Mesenchymal stem cell (in vitro differentiated cells and primary cell): ENCODE results near the gene SH3BGRL2.

Source experiments
- DNase-seq: peaks from one replicate; pipeline ENCODE4 v3.0.0-alpha.2; 2013
- H2AFZ ChIP-seq: one replicate; pipeline ENCODE4 v1.6.1; 2013; ENCODE audit warnings: low read depth, mild to moderate bottlenecking, control low read depth, inconsistent platforms, low read length, moderate library complexity
- H2AK5ac ChIP-seq: 2 replicates; pipeline ENCODE4 v1.6.1; 2013; ENCODE audit warnings: low read length, moderate library complexity, mild to moderate bottlenecking, inconsistent platforms; ENCODE audit not compliant: severe bottlenecking
- H2BK120ac ChIP-seq: one replicate; pipeline ENCODE4 v1.6.1; 2013; ENCODE audit warnings: low read depth, mild to moderate bottlenecking, inconsistent platforms, low read length, moderate library complexity
- H2BK12ac ChIP-seq, 2 experiments: one replicate each; pipeline ENCODE4 v1.6.1; 2013; ENCODE audit warnings: inconsistent platforms in 2 of 2, low read length in 2 of 2, mild to moderate bottlenecking in 2 of 2, moderate library complexity in 2 of 2, control low read depth in 1 of 2
- H2BK15ac ChIP-seq: one replicate; pipeline ENCODE4 v1.6.1; 2013; ENCODE audit warnings: mild to moderate bottlenecking, low read depth, inconsistent platforms; ENCODE audit not compliant: poor library complexity, severe bottlenecking
- H2BK5ac ChIP-seq: 2 replicates; pipeline ENCODE4 v1.6.1; 2013; ENCODE audit warnings: low read depth, mild to moderate bottlenecking, low read length, control low read depth, inconsistent platforms; ENCODE audit not compliant: poor library complexity, severe bottlenecking
- H3K14ac ChIP-seq, 2 experiments: one replicate each; pipeline ENCODE4 v1.6.1; 2013; ENCODE audit warnings: inconsistent platforms in 2 of 2, low read length in 2 of 2, control low read depth in 1 of 2, mild to moderate bottlenecking in 1 of 2, moderate library complexity in 1 of 2
- H3K18ac ChIP-seq, 2 experiments: one replicate each; pipeline ENCODE4 v1.6.1; 2013; ENCODE audit warnings: inconsistent platforms in 2 of 2, low read length in 2 of 2, control low read depth in 1 of 2, low read depth in 1 of 2, mild to moderate bottlenecking in 1 of 2
- H3K23ac ChIP-seq, 2 experiments: one replicate each; pipeline ENCODE4 v1.6.1; 2013; ENCODE audit warnings: inconsistent platforms in 2 of 2, low read length in 2 of 2, mild to moderate bottlenecking in 2 of 2, moderate library complexity in 2 of 2, control low read depth in 1 of 2
- H3K27ac ChIP-seq: 2 replicates; pipeline ENCODE4 v1.5.1; 2013; ENCODE audit warnings: mild to moderate bottlenecking, moderate library complexity, low read length, control low read depth, inconsistent platforms; ENCODE audit not compliant: poor library complexity, severe bottlenecking
- H3K27me3 ChIP-seq, 2 experiments: 2 replicates each; pipeline versions ENCODE4 v1.6.1 to v1.7.0; 2013; ENCODE audit warnings: low read length in 2 of 2, mild to moderate bottlenecking in 2 of 2, moderate library complexity in 2 of 2, control low read depth in 1 of 2, inconsistent platforms in 1 of 2; ENCODE audit not compliant: control insufficient read depth in 1 of 2, insufficient read depth in 1 of 2
- H3K36me3 ChIP-seq, 2 experiments: 2 replicates each; pipeline versions ENCODE4 v1.6.1 to v1.7.0; 2013; ENCODE audit warnings: low read length in 2 of 2, control low read depth in 1 of 2, inconsistent platforms in 1 of 2, low read depth in 1 of 2, mild to moderate bottlenecking in 1 of 2; ENCODE audit not compliant: insufficient read depth in 2 of 2, control insufficient read depth in 1 of 2
- H3K4ac ChIP-seq, 2 experiments: one replicate each; pipeline ENCODE4 v1.6.1; 2013; ENCODE audit warnings: inconsistent platforms in 2 of 2, low read length in 2 of 2, mild to moderate bottlenecking in 2 of 2, moderate library complexity in 2 of 2, control low read depth in 1 of 2, low read depth in 1 of 2
- H3K4me1 ChIP-seq: 2 replicates; pipeline ENCODE4 v1.6.1; 2013; ENCODE audit warnings: low read depth, low read length, control low read depth; ENCODE audit not compliant: control insufficient read depth, insufficient read depth
- H3K4me2 ChIP-seq: 2 replicates; pipeline ENCODE4 v1.6.1; 2013; ENCODE audit warnings: low read length, mild to moderate bottlenecking, inconsistent platforms; ENCODE audit not compliant: poor library complexity, severe bottlenecking
- H3K4me3 ChIP-seq, 2 experiments: 2 replicates each; pipeline versions ENCODE4 v1.5.1 to v1.7.0; 2013; ENCODE audit warnings: low read length in 2 of 2, mild to moderate bottlenecking in 2 of 2, control low read depth in 1 of 2, low read depth in 1 of 2; ENCODE audit not compliant: insufficient read depth in 1 of 2
- H3K79me1 ChIP-seq: replicated peaks from 2 replicates; pipeline ENCODE4 v1.6.1; 2013; ENCODE audit warnings: mild to moderate bottlenecking, control low read depth, low read length, inconsistent platforms; ENCODE audit not compliant: poor library complexity, severe bottlenecking
- H3K9ac ChIP-seq: 2 replicates; pipeline ENCODE4 v1.7.0; 2013; ENCODE audit warnings: mild to moderate bottlenecking, low read length, moderate library complexity
- H3K9me3 ChIP-seq: 2 replicates; pipeline ENCODE4 v1.7.0; 2013; ENCODE audit warnings: mild to moderate bottlenecking, low read length; ENCODE audit not compliant: control insufficient read depth
- H4K8ac ChIP-seq: one replicate; pipeline ENCODE4 v1.6.1; 2013; ENCODE audit warnings: inconsistent platforms, mild to moderate bottlenecking, low read length, moderate library complexity
- H4K91ac ChIP-seq: one replicate; pipeline ENCODE4 v1.6.1; 2013; ENCODE audit warnings: mild to moderate bottlenecking, low read length, inconsistent platforms
- WGBS: methylation state at CpG from one replicate; pipeline ENCODE4 v1.1.7; 2013; ENCODE audit warnings: mixed read lengths; 5-methylcytosine and 5-hydroxymethylcytosine counted together

SH3BGRL2 gene

DNA sequence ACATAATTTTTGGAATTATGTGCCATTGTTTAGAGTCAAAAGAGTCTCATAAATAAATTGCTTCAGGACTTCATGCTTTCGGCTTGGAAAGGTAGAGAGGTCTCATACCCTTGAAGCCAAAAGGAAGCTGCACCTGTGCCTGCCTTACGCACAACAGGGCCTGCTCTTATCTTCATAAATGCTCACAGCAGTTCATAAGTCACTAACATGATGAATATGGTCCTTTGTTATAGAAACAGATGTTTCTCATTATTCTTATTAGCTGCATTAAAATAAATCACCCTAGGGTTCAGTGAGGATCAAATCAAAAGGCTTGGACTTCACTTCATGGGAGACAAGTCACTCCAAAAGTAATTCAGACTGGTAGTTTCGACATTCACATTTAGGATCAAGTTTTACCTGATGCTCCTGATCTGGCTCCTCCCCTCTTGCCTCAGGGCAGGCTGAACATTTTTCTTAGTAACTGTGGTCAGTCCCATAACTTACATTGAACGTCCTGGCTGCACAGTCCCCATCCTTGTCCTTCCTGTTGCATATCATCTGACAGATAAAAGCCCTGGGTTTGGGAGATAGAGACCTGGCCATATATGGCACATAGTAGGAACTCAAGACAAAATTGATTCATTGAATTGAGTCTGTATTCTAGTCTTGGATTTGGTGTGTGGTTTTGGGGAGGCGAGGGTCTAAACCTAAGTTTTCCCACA lies 20.7 kb upstream of the SH3BGRL2 start:
- DNase-seq, result no peak

DNA sequence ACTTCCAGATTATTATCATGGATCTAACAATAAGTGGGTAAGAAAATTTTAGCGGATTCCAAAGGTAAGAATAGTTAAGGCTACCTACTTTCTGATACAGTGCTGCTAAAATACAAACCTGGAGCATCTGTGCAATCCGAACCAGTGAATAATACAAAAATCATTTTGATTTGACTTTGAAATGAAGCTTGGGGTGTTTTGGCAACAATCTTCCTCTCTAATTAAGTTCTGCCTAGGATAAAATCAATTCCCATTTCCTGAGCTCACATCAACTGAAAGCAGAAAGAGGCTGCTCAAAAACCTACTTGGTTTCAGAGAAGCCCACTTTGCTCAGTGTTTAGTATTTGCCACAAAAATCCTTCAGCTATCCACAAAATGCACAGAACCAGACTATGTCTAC lies 18.7 kb upstream of the SH3BGRL2 start:
- no peak overlapping the region for H3K9ac ChIP-seq
- no peak for DNase-seq
- no peaks in the 10 kb centered on the region for H3K9me3 ChIP-seq
- H4K8ac ChIP-seq, result no peak overlapping the region
- no peak overlapping the region for H3K23ac ChIP-seq
- no peak overlapping the region for H2BK120ac ChIP-seq
- no peak overlapping the region for H4K91ac ChIP-seq
- H3K14ac ChIP-seq, result no peak overlapping the region
- H2BK15ac ChIP-seq, result no peak overlapping the region
- no peaks in the 10 kb centered on the region for H3K27me3 ChIP-seq
- H3K27ac ChIP-seq, result no peak overlapping the region
- H3K4me2 ChIP-seq, result no peak overlapping the region
- H3K4me3 ChIP-seq, result no peak overlapping the region
- H3K4me1 ChIP-seq, result no peaks in the 10 kb centered on the region
- no peak overlapping the region for H2BK12ac ChIP-seq
- H3K79me1 ChIP-seq, result no peaks in the 10 kb centered on the region
- no peak overlapping the region for H3K18ac ChIP-seq
- no CpG with 5 or more reads among the region's 2 CpGs for WGBS
- H2AFZ ChIP-seq, result no peak overlapping the region
- H3K36me3 ChIP-seq, result no peaks in the 10 kb centered on the region
- H2AK5ac ChIP-seq, result no peak overlapping the region
- H3K4ac ChIP-seq, result no peak overlapping the region
- H2BK5ac ChIP-seq, result no peak overlapping the region

More for the DNA sequence above, 20.7 kb upstream of the SH3BGRL2 start:
- no peak overlapping the region for H2AFZ ChIP-seq
- no peak overlapping the region for H3K23ac ChIP-seq
- no peak overlapping the region for H2BK12ac ChIP-seq
- no peak overlapping the region for H2AK5ac ChIP-seq
- H2BK5ac ChIP-seq, result no peak overlapping the region
- no peak overlapping the region for H4K91ac ChIP-seq
- no peaks in the 10 kb centered on the region for H3K36me3 ChIP-seq
- H3K4me1 ChIP-seq, result no peaks in the 10 kb centered on the region
- no peak overlapping the region for H3K14ac ChIP-seq
- no peaks in the 10 kb centered on the region for H3K79me1 ChIP-seq
- H3K4ac ChIP-seq, result no peak overlapping the region
- no peak overlapping the region for H3K9ac ChIP-seq
- no peak overlapping the region for H4K8ac ChIP-seq
- no peak overlapping the region for H3K27ac ChIP-seq
- no peak overlapping the region for H3K4me3 ChIP-seq
- 69% methylated on average over 2 of the region's 5 CpGs for WGBS
- H2BK120ac ChIP-seq, result no peak overlapping the region
- no peak overlapping the region for H3K4me2 ChIP-seq
- no peaks in the 10 kb centered on the region for H3K9me3 ChIP-seq
- H3K27me3 ChIP-seq, result no peaks in the 10 kb centered on the region
- H3K18ac ChIP-seq, result no peak overlapping the region
- H2BK15ac ChIP-seq, result no peak overlapping the region

DNA sequence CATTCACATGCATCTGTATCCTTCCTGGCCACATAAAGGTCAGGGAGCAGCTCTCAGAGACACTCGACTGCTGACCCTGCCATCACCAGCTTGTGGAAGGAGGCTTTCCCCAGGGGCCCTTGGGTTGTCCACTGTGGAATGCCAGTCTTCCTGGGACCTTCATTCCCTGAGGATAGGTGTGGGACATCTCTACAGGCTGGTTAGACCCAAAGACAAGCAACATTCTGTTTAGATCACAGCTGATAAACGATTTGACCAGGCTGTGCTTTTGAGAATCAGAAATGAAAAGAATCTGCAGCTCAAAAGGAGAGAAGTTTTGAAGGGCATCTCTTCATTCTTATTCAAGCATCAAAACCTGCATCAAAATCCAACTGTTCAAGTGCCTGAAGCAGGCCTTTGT lies 18.2 kb upstream of the SH3BGRL2 start:
- H3K14ac ChIP-seq, result no peak overlapping the region
- WGBS, result 83% methylated on average over 2 of the region's 2 CpGs
- no peak overlapping the region for H3K4me2 ChIP-seq
- no peak overlapping the region for H3K9ac ChIP-seq
- H3K4me3 ChIP-seq, result no peak overlapping the region
- no peak for DNase-seq
- H2BK5ac ChIP-seq, result no peak overlapping the region
- H2BK120ac ChIP-seq, result no peak overlapping the region
- no peaks in the 10 kb centered on the region for H3K36me3 ChIP-seq
- H4K91ac ChIP-seq, result no peak overlapping the region
- no peak overlapping the region for H3K23ac ChIP-seq
- H3K27me3 ChIP-seq, result no peaks in the 10 kb centered on the region
- no peak overlapping the region for H2AFZ ChIP-seq
- no peaks in the 10 kb centered on the region for H3K4me1 ChIP-seq
- H3K4ac ChIP-seq, result no peak overlapping the region
- no peak overlapping the region for H4K8ac ChIP-seq
- H2BK12ac ChIP-seq, result no peak overlapping the region
- H3K27ac ChIP-seq, result no peak overlapping the region
- H3K18ac ChIP-seq, result no peak overlapping the region
- H2BK15ac ChIP-seq, result no peak overlapping the region
- H3K79me1 ChIP-seq, result no peaks in the 10 kb centered on the region
- H3K9me3 ChIP-seq, result no peaks in the 10 kb centered on the region
- H2AK5ac ChIP-seq, result no peak overlapping the region

DNA sequence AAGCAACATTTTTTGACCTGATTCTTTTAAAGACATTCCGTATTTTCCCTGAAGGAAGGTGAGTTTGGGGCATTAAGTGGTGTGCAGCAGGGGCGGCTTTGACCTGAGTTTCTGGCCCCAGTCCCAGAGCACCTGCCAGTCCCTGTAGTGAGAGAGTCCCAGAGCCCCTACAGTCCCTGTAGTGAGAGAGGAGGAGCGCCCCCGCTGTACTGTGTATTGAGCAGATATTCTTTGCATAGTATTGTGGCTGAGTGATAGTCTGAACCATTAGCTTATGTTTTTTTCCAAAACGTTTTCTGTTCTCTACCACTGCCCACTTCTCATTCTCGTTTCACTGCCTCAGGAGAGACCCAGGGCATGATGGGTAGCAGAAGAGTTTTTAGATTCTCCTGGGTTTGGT lies 17.2 kb upstream of the SH3BGRL2 start:
- H3K27ac ChIP-seq, result no peak overlapping the region
- no peaks in the 10 kb centered on the region for H3K36me3 ChIP-seq
- no peak overlapping the region for H4K8ac ChIP-seq
- no peak overlapping the region for H3K4me3 ChIP-seq
- H3K9ac ChIP-seq, result no peak overlapping the region
- H3K23ac ChIP-seq, result no peak overlapping the region
- H2AFZ ChIP-seq, result no peak overlapping the region
- no peaks in the 10 kb centered on the region for H3K79me1 ChIP-seq
- H4K91ac ChIP-seq, result no peak overlapping the region
- H2AK5ac ChIP-seq, result no peak overlapping the region
- H2BK12ac ChIP-seq, result no peak overlapping the region
- 95% methylated on average over 5 of the region's 6 CpGs for WGBS
- no peaks in the 10 kb centered on the region for H3K4me1 ChIP-seq
- H2BK5ac ChIP-seq, result no peak overlapping the region
- H3K27me3 ChIP-seq, result no peaks in the 10 kb centered on the region
- DNase-seq, result no peak
- H3K4me2 ChIP-seq, result no peak overlapping the region
- no peaks in the 10 kb centered on the region for H3K9me3 ChIP-seq
- no peak overlapping the region for H3K14ac ChIP-seq
- no peak overlapping the region for H2BK15ac ChIP-seq
- no peak overlapping the region for H3K4ac ChIP-seq
- no peak overlapping the region for H3K18ac ChIP-seq
- H2BK120ac ChIP-seq, result no peak overlapping the region
